ENCODE measurements around the gene TMEM47. TPM values are rescaled to one million over a fixed set of nuclear protein-coding genes. Genes with fewer than 3 reads are reported as not detected.

The TMEM47 gene
- 10 to 100 TPM in 2 of 4 donors, 1 to 10 TPM in 2; 7.4 to 19.2 (median 14.2) TPM for total RNA-seq

DNA sequence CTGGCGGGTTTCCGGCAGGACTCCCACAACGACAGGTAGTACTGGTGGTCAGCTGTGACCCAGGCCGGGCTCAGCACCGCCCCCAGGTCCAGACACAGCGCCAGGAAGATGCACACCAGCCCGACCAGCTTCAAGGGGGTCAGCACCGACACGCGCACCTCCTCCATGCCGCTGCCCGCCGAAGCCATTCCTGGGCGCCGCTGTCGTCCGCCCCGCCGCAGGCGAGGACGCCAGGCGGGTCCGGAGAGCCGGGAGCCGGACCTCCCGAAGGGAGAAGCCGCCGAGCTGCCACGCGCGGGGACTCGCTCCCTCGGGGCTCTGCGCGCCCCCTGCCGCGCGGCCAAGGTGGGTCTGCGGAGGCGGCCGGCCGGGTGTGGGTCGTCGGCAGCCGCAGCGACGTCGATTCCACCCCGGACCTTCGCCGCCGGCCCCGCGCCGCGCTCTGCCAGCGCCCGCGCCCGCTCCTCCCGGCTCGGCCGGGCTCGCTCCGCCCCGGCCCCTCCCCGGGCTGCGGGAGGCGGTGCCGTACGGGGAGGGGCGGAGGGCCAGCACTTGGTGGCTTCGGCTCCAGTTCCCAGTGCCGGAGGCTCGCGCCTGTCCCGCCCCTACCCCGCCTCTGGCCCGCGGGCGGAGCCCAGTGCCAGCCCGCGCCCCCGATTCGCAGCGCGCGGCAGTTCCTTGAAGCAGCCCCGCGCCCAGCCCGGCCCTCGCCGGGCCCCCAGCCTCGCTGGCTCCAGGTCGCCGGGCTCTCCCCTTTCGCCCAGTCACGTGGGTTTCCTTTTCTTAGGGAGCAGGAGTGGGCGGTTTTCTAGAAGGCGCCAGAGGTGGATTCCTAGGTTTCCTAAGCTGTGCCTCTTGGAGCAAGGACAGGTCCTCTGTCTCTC lies at the start of gene TMEM47:
Gene TMEM47, minus strand, starts transcription at position 444 of the 884 bp plus-strand sequence. Its CDS starts 256 bp downstream, at position 188.
- intact Hi-C loops (cut with DNase I; ENCODE audit: low total_unique reads) = no loop called here
- TF ChIP-seq, protein P1, sequence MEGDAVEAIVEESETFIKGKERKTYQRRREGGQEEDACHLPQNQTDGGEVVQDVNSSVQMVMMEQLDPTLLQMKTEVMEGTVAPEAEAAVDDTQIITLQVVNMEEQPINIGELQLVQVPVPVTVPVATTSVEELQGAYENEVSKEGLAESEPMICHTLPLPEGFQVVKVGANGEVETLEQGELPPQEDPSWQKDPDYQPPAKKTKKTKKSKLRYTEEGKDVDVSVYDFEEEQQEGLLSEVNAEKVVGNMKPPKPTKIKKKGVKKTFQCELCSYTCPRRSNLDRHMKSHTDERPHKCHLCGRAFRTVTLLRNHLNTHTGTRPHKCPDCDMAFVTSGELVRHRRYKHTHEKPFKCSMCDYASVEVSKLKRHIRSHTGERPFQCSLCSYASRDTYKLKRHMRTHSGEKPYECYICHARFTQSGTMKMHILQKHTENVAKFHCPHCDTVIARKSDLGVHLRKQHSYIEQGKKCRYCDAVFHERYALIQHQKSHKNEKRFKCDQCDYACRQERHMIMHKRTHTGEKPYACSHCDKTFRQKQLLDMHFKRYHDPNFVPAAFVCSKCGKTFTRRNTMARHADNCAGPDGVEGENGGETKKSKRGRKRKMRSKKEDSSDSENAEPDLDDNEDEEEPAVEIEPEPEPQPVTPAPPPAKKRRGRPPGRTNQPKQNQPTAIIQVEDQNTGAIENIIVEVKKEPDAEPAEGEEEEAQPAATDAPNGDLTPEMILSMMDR (IDR thresholded peaks at IDR 0.05) = no peak
- no peak for TF ChIP-seq POLR2A (IDR thresholded peaks at IDR 0.05)
- H3K4me3 ChIP-seq (ENCODE audit: low read depth, poor library complexity, severe bottlenecking) = peak within 1 kb of the TSS; percentile 42
- WGBS, 2 donors = 0 to 30% methylated on average over 1 to 73 of the region's 100 CpGs
- peak; percentile 25 to 91 for DNase-seq (ENCODE audit: low spot score in 2 of 2)

GRCh38 chrX:34687095-34687494 lies 30.0 kb upstream of the TMEM47 start:
- WGBS, 2 donors = 44 to 69% methylated on average over 2 of the region's 2 CpGs

GRCh38 chrX:34659575-34659974 lies 2.5 kb upstream of the TMEM47 start:
- DNase-seq (ENCODE audit: low spot score in 2 of 2) = no peak
- WGBS, 2 donors = 71 to 92% methylated on average over 1 of the region's 1 CpG
- no peak overlapping the region for H3K4me3 ChIP-seq (ENCODE audit: low read depth, poor library complexity, severe bottlenecking)
- intact Hi-C loops (cut with DNase I; ENCODE audit: low total_unique reads) = no loop called here
- TF ChIP-seq, protein P1 (IDR thresholded peaks at IDR 0.05) = no peak
- TF ChIP-seq POLR2A (IDR thresholded peaks at IDR 0.05) = no peak

More at GRCh38 chrX:34687095-34687494, 30.0 kb upstream of the TMEM47 start:
- TF ChIP-seq POLR2A (IDR thresholded peaks at IDR 0.05) = no peak
- TF ChIP-seq, protein P1 (IDR thresholded peaks at IDR 0.05) = no peak
- no peak for DNase-seq (ENCODE audit: low spot score in 2 of 2)
- intact Hi-C loops (cut with DNase I; ENCODE audit: low total_unique reads) = no loop called here
- H3K4me3 ChIP-seq (ENCODE audit: low read depth, poor library complexity, severe bottlenecking) = no peak overlapping the region

DNA sequence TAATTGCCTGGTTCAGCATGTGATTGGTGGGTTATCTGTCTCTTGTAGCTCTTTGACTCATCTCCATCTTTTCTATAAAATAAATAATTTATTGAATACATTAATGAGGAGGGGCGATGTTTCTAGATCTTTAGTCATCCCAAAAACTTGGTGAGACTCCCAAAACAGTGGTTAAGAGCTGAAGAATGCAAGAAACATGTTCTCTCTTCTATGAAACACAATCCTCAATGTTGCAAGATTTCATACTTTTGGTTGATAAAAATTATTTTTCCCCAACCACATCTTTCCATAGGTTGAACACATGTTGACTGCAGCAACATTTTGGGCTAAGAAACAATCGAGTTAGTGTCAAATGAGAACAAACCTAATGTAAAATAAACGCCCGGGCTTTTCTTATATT lies 1.2 kb upstream of the TMEM47 start:
- no peak overlapping the region for H3K4me3 ChIP-seq (ENCODE audit: low read depth, poor library complexity, severe bottlenecking)
- DNase-seq (ENCODE audit: low spot score in 2 of 2) = no peak
- no peak for TF ChIP-seq POLR2A (IDR thresholded peaks at IDR 0.05)
- TF ChIP-seq, protein P1 (IDR thresholded peaks at IDR 0.05) = no peak
- intact Hi-C loops (cut with DNase I; ENCODE audit: low total_unique reads) = no loop called here
- 65 to 82% methylated on average over 4 of the region's 4 CpGs for WGBS, 2 donors

- intact Hi-C loops (cut with DNase I; ENCODE audit: low total_unique reads) = no loop called here
- WGBS, 2 donors = 4 to 34% methylated on average over 13 of the region's 13 CpGs
- peak overlapping the region; percentile 25 for H3K4me3 ChIP-seq (ENCODE audit: low read depth, poor library complexity, severe bottlenecking)
These were observed 613 bp upstream of the TMEM47 start for GRCh38 chrX:34657726-34658070.

More at GRCh38 chrX:34657726-34658070, 613 bp upstream of the TMEM47 start:
- peak in 1 of 2 donors; percentile 84 for DNase-seq (ENCODE audit: low spot score in 2 of 2)
- TF ChIP-seq POLR2A (IDR thresholded peaks at IDR 0.05) = no peak
- TF ChIP-seq, protein P1 (IDR thresholded peaks at IDR 0.05) = no peak
